ENCODE results near the gene TRAF1.

- TF ChIP-seq, protein P1, sequence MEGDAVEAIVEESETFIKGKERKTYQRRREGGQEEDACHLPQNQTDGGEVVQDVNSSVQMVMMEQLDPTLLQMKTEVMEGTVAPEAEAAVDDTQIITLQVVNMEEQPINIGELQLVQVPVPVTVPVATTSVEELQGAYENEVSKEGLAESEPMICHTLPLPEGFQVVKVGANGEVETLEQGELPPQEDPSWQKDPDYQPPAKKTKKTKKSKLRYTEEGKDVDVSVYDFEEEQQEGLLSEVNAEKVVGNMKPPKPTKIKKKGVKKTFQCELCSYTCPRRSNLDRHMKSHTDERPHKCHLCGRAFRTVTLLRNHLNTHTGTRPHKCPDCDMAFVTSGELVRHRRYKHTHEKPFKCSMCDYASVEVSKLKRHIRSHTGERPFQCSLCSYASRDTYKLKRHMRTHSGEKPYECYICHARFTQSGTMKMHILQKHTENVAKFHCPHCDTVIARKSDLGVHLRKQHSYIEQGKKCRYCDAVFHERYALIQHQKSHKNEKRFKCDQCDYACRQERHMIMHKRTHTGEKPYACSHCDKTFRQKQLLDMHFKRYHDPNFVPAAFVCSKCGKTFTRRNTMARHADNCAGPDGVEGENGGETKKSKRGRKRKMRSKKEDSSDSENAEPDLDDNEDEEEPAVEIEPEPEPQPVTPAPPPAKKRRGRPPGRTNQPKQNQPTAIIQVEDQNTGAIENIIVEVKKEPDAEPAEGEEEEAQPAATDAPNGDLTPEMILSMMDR (IDR thresholded peaks at IDR 0.05; ENCODE audit: poor library complexity, severe bottlenecking), result no peak
- no peak for TF ChIP-seq POLR2AphosphoS5 (IDR thresholded peaks at IDR 0.05)
Measured at GRCh38 chr9:120905315-120906164, 21.1 kb downstream of the TRAF1 start.

All from neural cell (in vitro differentiated cells).